ENCODE measurements around the gene PCGF2.

Gene PCGF2

DNA sequence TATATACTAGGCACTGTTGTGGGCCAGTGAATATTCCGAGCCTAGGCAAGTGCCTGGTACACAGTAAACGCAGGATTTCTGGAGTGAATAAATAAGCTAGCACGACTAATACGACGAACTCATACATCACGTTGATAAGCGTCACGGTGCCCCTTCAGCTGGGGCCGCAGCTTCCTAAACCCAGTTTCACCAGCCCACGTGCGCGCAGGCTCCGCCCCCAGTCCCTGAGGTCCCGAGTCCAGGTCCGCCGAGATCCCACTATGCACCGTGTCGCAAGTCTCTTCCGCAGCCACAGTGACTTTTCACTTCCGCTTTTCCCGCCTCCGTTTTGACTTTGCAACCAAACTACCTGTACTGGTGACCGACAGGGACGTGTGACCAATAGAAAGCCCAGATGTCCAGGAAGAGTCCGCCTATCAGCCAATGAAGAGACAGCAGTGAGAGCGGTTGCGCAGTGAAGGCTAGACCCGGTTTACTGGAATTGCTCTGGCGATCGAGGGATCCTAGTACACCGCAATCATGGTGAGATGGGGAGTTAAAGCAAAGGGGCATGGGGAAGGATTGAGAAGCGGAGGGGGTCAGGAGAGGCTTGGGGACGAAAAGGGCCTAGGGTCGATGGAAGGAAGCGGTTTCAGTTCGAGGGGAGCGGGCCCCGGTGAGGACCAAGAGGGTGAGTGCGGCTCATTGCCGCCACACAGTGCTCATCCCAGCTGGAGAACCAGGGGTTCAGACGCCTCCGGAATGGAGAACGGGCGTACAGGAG, 4.4 kb upstream of the PCGF2 start, which contains the start of gene PSMB3 (continued):
- TF ChIP-seq ZFP69B (tag by site-specific recombination; IDR thresholded peaks at IDR 0.05) (no peak; the same call in 1 of the 2 replicates), ZNF629 (tag by site-specific recombination; IDR thresholded peaks at IDR 0.05) (peak; percentile 86), ZNF837 (tag by site-specific recombination; IDR thresholded peaks at IDR 0.05) (no peak), ZNF670 (tag by site-specific recombination; IDR thresholded peaks at IDR 0.05; ENCODE audit: low read depth) (no peak), ZNF660 (tag by site-specific recombination; IDR thresholded peaks at IDR 0.05) (peak; percentile 10; the same call in 1 of the 2 replicates), ZNF362 (tag by site-specific recombination; IDR thresholded peaks at IDR 0.05) (no peak), OSR2 (tag by site-specific recombination; IDR thresholded peaks at IDR 0.05) (peak; percentile 9; the same call in 1 of the 2 replicates), ZNF707 (tag by site-specific recombination; IDR thresholded peaks at IDR 0.05) (no peak), EGR2 (tag by site-specific recombination; IDR thresholded peaks at IDR 0.05; ENCODE audit: low read depth) (peak; percentile 83), ZBTB6 (tag by site-specific recombination; IDR thresholded peaks at IDR 0.05) (no peak), PRDM2 (tag by site-specific recombination; IDR thresholded peaks at IDR 0.05; ENCODE audit: borderline replicate concordance) (no peak), ZBTB10 (tag by site-specific recombination; IDR thresholded peaks at IDR 0.05) (peak; percentile 66; the same call in 1 of the 2 replicates), WT1 (tag by site-specific recombination; IDR thresholded peaks at IDR 0.05) (peak; percentile 34), ZNF416 (tag by site-specific recombination; IDR thresholded peaks at IDR 0.05) (no peak), ZNF830 (tag by site-specific recombination; IDR thresholded peaks at IDR 0.05; ENCODE audit: low read depth) (no peak), SP3 (tag by site-specific recombination; IDR thresholded peaks at IDR 0.05) (peak; percentile 90), SP2 (tag by site-specific recombination; IDR thresholded peaks at IDR 0.05) (peak; percentile 99), AEBP2 (tag by site-specific recombination; IDR thresholded peaks at IDR 0.05; ENCODE audit: borderline replicate concordance) (no peak), ZNF639 (tag by site-specific recombination; IDR thresholded peaks at IDR 0.05) (0 out of 2 replicates have a peak, but pooled peaks have one; percentile 80), ZNF623 (tag by site-specific recombination; IDR thresholded peaks at IDR 0.05) (peak; percentile 55), ZNF121 (tag by site-specific recombination; IDR thresholded peaks at IDR 0.05) (no peak)
- TF ChIP-seq, protein P1, sequence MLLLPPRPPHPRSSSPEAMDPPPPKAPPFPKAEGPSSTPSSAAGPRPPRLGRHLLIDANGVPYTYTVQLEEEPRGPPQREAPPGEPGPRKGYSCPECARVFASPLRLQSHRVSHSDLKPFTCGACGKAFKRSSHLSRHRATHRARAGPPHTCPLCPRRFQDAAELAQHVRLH (tag by site-specific recombination; IDR thresholded peaks at IDR 0.05), result 0 out of 2 replicates have a peak, but pooled peaks have one; percentile 30
- TF ChIP-seq, protein P2, sequence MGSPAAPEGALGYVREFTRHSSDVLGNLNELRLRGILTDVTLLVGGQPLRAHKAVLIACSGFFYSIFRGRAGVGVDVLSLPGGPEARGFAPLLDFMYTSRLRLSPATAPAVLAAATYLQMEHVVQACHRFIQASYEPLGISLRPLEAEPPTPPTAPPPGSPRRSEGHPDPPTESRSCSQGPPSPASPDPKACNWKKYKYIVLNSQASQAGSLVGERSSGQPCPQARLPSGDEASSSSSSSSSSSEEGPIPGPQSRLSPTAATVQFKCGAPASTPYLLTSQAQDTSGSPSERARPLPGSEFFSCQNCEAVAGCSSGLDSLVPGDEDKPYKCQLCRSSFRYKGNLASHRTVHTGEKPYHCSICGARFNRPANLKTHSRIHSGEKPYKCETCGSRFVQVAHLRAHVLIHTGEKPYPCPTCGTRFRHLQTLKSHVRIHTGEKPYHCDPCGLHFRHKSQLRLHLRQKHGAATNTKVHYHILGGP (tag by site-specific recombination; IDR thresholded peaks at IDR 0.05), result peak; percentile 57
